Keratinocyte (primary cell): Measurements from ENCODE around the gene CYSTM1. TPM values are rescaled to one million over a fixed set of nuclear protein-coding genes. Genes with fewer than 3 reads are reported as not detected.

Experiments used
- DNase-seq: peaks from one replicate; pipeline ENCODE4 v3.0.0-alpha.2; 2011; ENCODE audit warnings: low read depth, missing footprints, low spot score
- FAIRE-seq: peaks from 2 replicates; lab custom pipeline; 2011; peaks lifted over from hg19 to GRCh38; lab: Jason Lieb, UNC
- H2AFZ ChIP-seq: 2 replicates; pipeline ENCODE4 v1.6.0; 2012; ENCODE audit warnings: low read length, control low read depth, inconsistent platforms; ENCODE audit not compliant: control insufficient read depth
- H3K27ac ChIP-seq: 2 replicates; pipeline ENCODE4 v1.5.1; 2011; ENCODE audit warnings: low read length; ENCODE audit not compliant: control insufficient read depth, insufficient read depth
- H3K27me3 ChIP-seq: 3 replicates; pipeline ENCODE4 v1.6.0; 2011; ENCODE audit warnings: low read length; ENCODE audit not compliant: control insufficient read depth, insufficient read depth; ENCODE audit errors: extremely low read depth
- H3K36me3 ChIP-seq, 2 experiments: 2 replicates in 1 of 2; 3 replicates in 1 of 2; pipeline ENCODE4 v1.5.1; 2011; ENCODE audit warnings: low read length in 2 of 2, mild to moderate bottlenecking in 1 of 2; ENCODE audit not compliant: control insufficient read depth in 2 of 2, insufficient read depth in 2 of 2; ENCODE audit errors: extremely low read depth in 1 of 2
- H3K4me1 ChIP-seq: 3 replicates; pipeline ENCODE4 v1.5.1; 2011; ENCODE audit warnings: low read length; ENCODE audit not compliant: control insufficient read depth, insufficient read depth; ENCODE audit errors: extremely low read depth
- H3K4me2 ChIP-seq: 3 replicates; pipeline ENCODE4 v1.6.0; 2011; ENCODE audit warnings: low read depth, low read length; ENCODE audit not compliant: control insufficient read depth, insufficient read depth; ENCODE audit errors: extremely low read depth
- H3K4me3 ChIP-seq, 3 experiments: fragments of 200-600 bp in 1 of 3; sonication (generic) in 1 of 3; 2 replicates in 2 of 3; 3 replicates in 1 of 3; pipeline ENCODE4 v1.5.1; 2011 to 2016; ENCODE audit warnings: low read length in 3 of 3, mild to moderate bottlenecking in 3 of 3, control low read depth in 2 of 3, inconsistent platforms in 1 of 3, low read depth in 1 of 3, mixed read lengths in 1 of 3, mixed run types in 1 of 3, moderate library complexity in 1 of 3; ENCODE audit not compliant: control insufficient read depth in 2 of 3, insufficient read depth in 2 of 3; ENCODE audit errors: extremely low read depth in 1 of 3
- H3K79me2 ChIP-seq: 2 replicates; pipeline ENCODE4 v1.6.0; 2012; ENCODE audit warnings: low read length; ENCODE audit not compliant: control insufficient read depth, insufficient read depth
- H3K9ac ChIP-seq: 3 replicates; pipeline ENCODE4 v1.6.0; 2011; ENCODE audit warnings: low read length; ENCODE audit not compliant: control insufficient read depth, insufficient read depth; ENCODE audit errors: extremely low read depth
- H3K9me1 ChIP-seq: 3 replicates; pipeline ENCODE4 v1.6.0; 2011; ENCODE audit warnings: low read length; ENCODE audit not compliant: control insufficient read depth, insufficient read depth; ENCODE audit errors: extremely low read depth
- H3K9me3 ChIP-seq: 2 replicates; pipeline ENCODE4 v1.5.1; 2012; ENCODE audit warnings: low read depth, low read length; ENCODE audit not compliant: control insufficient read depth
- H4K20me1 ChIP-seq: 3 replicates; pipeline ENCODE4 v1.6.0; 2011; ENCODE audit warnings: low read length; ENCODE audit not compliant: control insufficient read depth, insufficient read depth; ENCODE audit errors: extremely low read depth
- EZH2 ChIP-seq: IDR thresholded peaks from one replicate; pipeline ENCODE4 v1.6.1; 2012; ENCODE audit warnings: inconsistent platforms, mild to moderate bottlenecking, low read length, moderate library complexity
- dilution Hi-C: fragments of 300-500 bp; cut with MboI; formaldehyde crosslinking; loops from one replicate; pipeline ENCODE4 v1.7.0; 2020; ENCODE audit warnings: low sequenced_read_pairs; ENCODE audit not compliant: extremely low pct_ligation_motif_present
- polyA plus RNA-seq, 5 experiments: library from polyadenylated mRNA; depleted of rRNA in 3 of 5; stranded (reverse) in 3 of 5; stranded (forward) in 1 of 5; unstranded in 1 of 5; fragments of >200 nt; gene quantifications; 1 replicate in 1 of 5; 2 replicates in 3 of 5; 3 replicates in 1 of 5; pipeline versions ENCODE4 v1.2.1 to v1.2.3, GENCODE V29; 2011 to 2012; ENCODE audit warnings: missing spikeins in 2 of 5, low read depth in 1 of 5, low replicate concordance in 1 of 5
- TF ChIP-seq, protein P1 (sequence below), 3 experiments: IDR thresholded peaks in 1 of 3; conservative IDR thresholded peaks in 1 of 3; optimal IDR thresholded peaks in 1 of 3; 2 replicates in 2 of 3; 3 replicates in 1 of 3; pipeline versions ENCODE3 to v1.5.1; 2011; ENCODE audit warnings: low read length in 3 of 3, mild to moderate bottlenecking in 3 of 3, moderate library complexity in 2 of 3, control low read depth in 1 of 3, inconsistent platforms in 1 of 3; ENCODE audit not compliant: insufficient read depth in 2 of 3; ENCODE audit errors: extremely low read depth in 1 of 3

CYSTM1 gene
- polyA plus RNA-seq, 1 donor (not counting 4 experiments of a cell fraction or from before 2014, with no cell fraction given): 34.3 TPM

DNA sequence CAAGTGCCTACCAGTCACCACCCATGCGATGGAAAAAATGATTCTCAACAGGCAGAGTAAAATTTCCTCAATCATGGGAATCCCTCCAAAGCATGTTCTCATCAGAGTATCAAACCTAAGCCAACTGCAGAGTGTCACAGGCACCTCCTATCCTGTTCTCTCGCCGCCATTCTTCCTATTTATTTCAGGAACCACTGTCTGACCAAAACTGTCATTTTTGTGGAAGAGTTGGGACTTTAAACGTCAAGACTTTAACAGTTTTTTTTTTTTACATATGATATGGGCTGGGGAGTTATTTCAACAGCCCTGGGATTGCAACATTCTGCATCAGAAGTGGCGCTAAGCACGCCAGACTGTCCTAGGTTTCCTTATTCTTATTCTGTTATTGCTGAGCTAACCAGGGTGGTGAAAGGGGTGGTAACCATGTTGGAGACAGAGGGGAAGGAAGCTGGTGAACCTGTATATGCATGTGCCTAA lies 98.5 kb downstream of the CYSTM1 start:
- TF ChIP-seq, protein P1, sequence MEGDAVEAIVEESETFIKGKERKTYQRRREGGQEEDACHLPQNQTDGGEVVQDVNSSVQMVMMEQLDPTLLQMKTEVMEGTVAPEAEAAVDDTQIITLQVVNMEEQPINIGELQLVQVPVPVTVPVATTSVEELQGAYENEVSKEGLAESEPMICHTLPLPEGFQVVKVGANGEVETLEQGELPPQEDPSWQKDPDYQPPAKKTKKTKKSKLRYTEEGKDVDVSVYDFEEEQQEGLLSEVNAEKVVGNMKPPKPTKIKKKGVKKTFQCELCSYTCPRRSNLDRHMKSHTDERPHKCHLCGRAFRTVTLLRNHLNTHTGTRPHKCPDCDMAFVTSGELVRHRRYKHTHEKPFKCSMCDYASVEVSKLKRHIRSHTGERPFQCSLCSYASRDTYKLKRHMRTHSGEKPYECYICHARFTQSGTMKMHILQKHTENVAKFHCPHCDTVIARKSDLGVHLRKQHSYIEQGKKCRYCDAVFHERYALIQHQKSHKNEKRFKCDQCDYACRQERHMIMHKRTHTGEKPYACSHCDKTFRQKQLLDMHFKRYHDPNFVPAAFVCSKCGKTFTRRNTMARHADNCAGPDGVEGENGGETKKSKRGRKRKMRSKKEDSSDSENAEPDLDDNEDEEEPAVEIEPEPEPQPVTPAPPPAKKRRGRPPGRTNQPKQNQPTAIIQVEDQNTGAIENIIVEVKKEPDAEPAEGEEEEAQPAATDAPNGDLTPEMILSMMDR (optimal IDR thresholded peaks at IDR 0.05 in 1 of 3, IDR thresholded peaks at IDR 0.05 in 1 of 3, conservative IDR thresholded peaks at IDR 0.05 in 1 of 3; ENCODE audit: extremely low read depth in 1 of 3, insufficient read depth in 2 of 3, low read length in 3 of 3): no peak
- TF ChIP-seq EZH2: no peak
- Histone ChIP-seq H3K27me3 (no peaks in the 10 kb centered on the region), H3K36me3 (no peaks in the 10 kb centered on the region), H3K79me2 (peaks cover 7% of the 10 kb centered on the region), H3K9me1 (no peaks in the 10 kb centered on the region), H3K4me2 (no peak overlapping the region), H3K4me3 (no peak overlapping the region), H3K4me1 (no peaks in the 10 kb centered on the region), H4K20me1 (no peaks in the 10 kb centered on the region), H2AFZ (no peak overlapping the region), H3K27ac (no peak overlapping the region), H3K9me3 (no peaks in the 10 kb centered on the region), H3K9ac (no peak overlapping the region)
- FAIRE-seq (peak; percentile 52), DNase-seq (no peak)
- dilution Hi-C loops: no loop called here

DNA sequence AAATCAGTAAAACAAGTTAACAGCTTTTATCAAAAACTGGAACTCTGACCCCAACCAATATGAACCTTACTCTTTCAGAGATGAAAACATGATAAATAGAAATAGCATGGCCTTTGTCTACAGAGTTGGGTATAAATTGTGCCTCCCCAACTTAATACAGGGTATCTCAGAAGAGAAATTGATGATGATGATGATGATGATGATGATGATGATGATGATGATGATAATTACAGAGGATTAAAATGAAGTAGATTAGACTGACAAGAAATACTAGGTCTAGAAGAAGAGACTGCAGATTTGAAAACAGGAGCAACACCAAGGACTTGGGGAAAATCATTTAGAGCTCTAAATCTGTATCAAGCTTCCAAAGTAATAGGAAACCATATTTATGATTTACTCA lies 100.8 kb downstream of the CYSTM1 start:
- Histone ChIP-seq H4K20me1 (no peaks in the 10 kb centered on the region), H3K4me3 (no peak overlapping the region), H3K27ac (no peak overlapping the region), H3K9me1 (no peaks in the 10 kb centered on the region), H3K79me2 (peaks cover 2% of the 10 kb centered on the region), H2AFZ (no peak overlapping the region), H3K27me3 (no peaks in the 10 kb centered on the region), H3K4me1 (no peaks in the 10 kb centered on the region), H3K9ac (no peak overlapping the region), H3K9me3 (no peaks in the 10 kb centered on the region), H3K4me2 (no peak overlapping the region), H3K36me3 (no peaks in the 10 kb centered on the region)
- DNase-seq (no peak), FAIRE-seq (no peak)
- no peak for TF ChIP-seq EZH2
- TF ChIP-seq, protein P1 (optimal IDR thresholded peaks at IDR 0.05 in 1 of 3, IDR thresholded peaks at IDR 0.05 in 1 of 3, conservative IDR thresholded peaks at IDR 0.05 in 1 of 3; ENCODE audit: extremely low read depth in 1 of 3, insufficient read depth in 2 of 3, low read length in 3 of 3): no peak
- dilution Hi-C loops: no loop called here
